Measurements from ENCODE around the gene GADD45G.

The GADD45G gene

GRCh38 chr9:89604729-89605464 is at the start of gene GADD45G:
Gene GADD45G (plus strand): TSS chr9:89605012. CDS start chr9:89605122, 110 bp downstream.
- Histone ChIP-seq H3K4me3 (ENCODE audit: insufficient read length, low read depth) (peak within 1 kb of the TSS; percentile 83), H3K4me1 (ENCODE audit: insufficient read depth, insufficient read length) (peaks cover 6% of the 10 kb centered on the region), H3K27me3 (ENCODE audit: insufficient read depth, insufficient read length) (peaks cover 78% of the 10 kb centered on the region), H3K36me3 (ENCODE audit: insufficient read depth, insufficient read length, low read length) (peaks cover 16% of the 10 kb centered on the region), H3K9me3 (ENCODE audit: insufficient read depth, low read length) (no peaks in the 10 kb centered on the region), H3K9ac (ENCODE audit: insufficient read length, low read depth) (peak within 1 kb of the TSS; percentile 92)
- DNase-seq (ENCODE audit: low read depth, low spot score) = peak; percentile 97
- TF ChIP-seq SUZ12 (IDR thresholded peaks at IDR 0.05; ENCODE audit: extremely low read depth, insufficient read depth, insufficient read length) (no peak), ZNF274 (IDR thresholded peaks at IDR 0.05; ENCODE audit: low read depth, low read length) (no peak), YY1 (IDR thresholded peaks at IDR 0.05; ENCODE audit: insufficient read depth, insufficient read length) (no peak)

- Histone ChIP-seq H3K36me3 (ENCODE audit: insufficient read depth, insufficient read length, low read length) (no peaks in the 10 kb centered on the region), H3K9me3 (ENCODE audit: insufficient read depth, low read length) (peaks cover 6% of the 10 kb centered on the region; the same call in 1 of the 2 replicates), H3K9ac (ENCODE audit: insufficient read length, low read depth) (no peak overlapping the region), H3K4me3 (ENCODE audit: insufficient read length, low read depth) (no peak overlapping the region), H3K4me1 (ENCODE audit: insufficient read depth, insufficient read length) (peaks cover 6% of the 10 kb centered on the region), H3K27me3 (ENCODE audit: insufficient read depth, insufficient read length) (no peaks in the 10 kb centered on the region)
- no peak for DNase-seq (ENCODE audit: low read depth, low spot score)
- no peak for TF ChIP-seq ZNF274 (IDR thresholded peaks at IDR 0.05; ENCODE audit: low read depth, low read length)
- no peak for TF ChIP-seq YY1 (IDR thresholded peaks at IDR 0.05; ENCODE audit: insufficient read depth, insufficient read length)
- TF ChIP-seq SUZ12 (IDR thresholded peaks at IDR 0.05; ENCODE audit: extremely low read depth, insufficient read depth, insufficient read length) = no peak
These were observed 49.8 kb upstream of the GADD45G start for GRCh38 chr9:89555036-89555415.

GRCh38 chr9:89555451-89556375 is 49.1 kb upstream of the GADD45G start:
- H3K4me1 ChIP-seq (ENCODE audit: insufficient read depth, insufficient read length) = peaks cover 6% of the 10 kb centered on the region
- no peaks in the 10 kb centered on the region for H3K9me3 ChIP-seq (ENCODE audit: insufficient read depth, low read length)
- no peak overlapping the region for H3K4me3 ChIP-seq (ENCODE audit: insufficient read length, low read depth)
- no peak for TF ChIP-seq SUZ12 (IDR thresholded peaks at IDR 0.05; ENCODE audit: extremely low read depth, insufficient read depth, insufficient read length)
- no peak for TF ChIP-seq ZNF274 (IDR thresholded peaks at IDR 0.05; ENCODE audit: low read depth, low read length)
- no peak for TF ChIP-seq YY1 (IDR thresholded peaks at IDR 0.05; ENCODE audit: insufficient read depth, insufficient read length)
- DNase-seq (ENCODE audit: low read depth, low spot score) = no peak
- no peak overlapping the region for H3K9ac ChIP-seq (ENCODE audit: insufficient read length, low read depth)
- H3K27me3 ChIP-seq (ENCODE audit: insufficient read depth, insufficient read length) = no peaks in the 10 kb centered on the region
- H3K36me3 ChIP-seq (ENCODE audit: insufficient read depth, insufficient read length, low read length) = no peaks in the 10 kb centered on the region

GRCh38 chr9:89558196-89558899 is 46.5 kb upstream of the GADD45G start:
- no peak for DNase-seq (ENCODE audit: low read depth, low spot score)
- Histone ChIP-seq H3K9me3 (ENCODE audit: insufficient read depth, low read length) (no peaks in the 10 kb centered on the region), H3K36me3 (ENCODE audit: insufficient read depth, insufficient read length, low read length) (no peaks in the 10 kb centered on the region), H3K4me3 (ENCODE audit: insufficient read length, low read depth) (no peak overlapping the region), H3K27me3 (ENCODE audit: insufficient read depth, insufficient read length) (no peaks in the 10 kb centered on the region), H3K4me1 (ENCODE audit: insufficient read depth, insufficient read length) (peaks cover 4% of the 10 kb centered on the region), H3K9ac (ENCODE audit: insufficient read length, low read depth) (no peak overlapping the region)
- no peak for TF ChIP-seq ZNF274 (IDR thresholded peaks at IDR 0.05; ENCODE audit: low read depth, low read length)
- TF ChIP-seq SUZ12 (IDR thresholded peaks at IDR 0.05; ENCODE audit: extremely low read depth, insufficient read depth, insufficient read length) = no peak
- TF ChIP-seq YY1 (IDR thresholded peaks at IDR 0.05; ENCODE audit: insufficient read depth, insufficient read length) = no peak

- Histone ChIP-seq H3K9ac (ENCODE audit: insufficient read length, low read depth) (no peak overlapping the region), H3K9me3 (ENCODE audit: insufficient read depth, low read length) (no peaks in the 10 kb centered on the region), H3K36me3 (ENCODE audit: insufficient read depth, insufficient read length, low read length) (no peaks in the 10 kb centered on the region), H3K4me3 (ENCODE audit: insufficient read length, low read depth) (no peak overlapping the region), H3K4me1 (ENCODE audit: insufficient read depth, insufficient read length) (peaks cover under 1% of the 10 kb centered on the region), H3K27me3 (ENCODE audit: insufficient read depth, insufficient read length) (no peaks in the 10 kb centered on the region)
- TF ChIP-seq YY1 (IDR thresholded peaks at IDR 0.05; ENCODE audit: insufficient read depth, insufficient read length) (no peak), ZNF274 (IDR thresholded peaks at IDR 0.05; ENCODE audit: low read depth, low read length) (no peak), SUZ12 (IDR thresholded peaks at IDR 0.05; ENCODE audit: extremely low read depth, insufficient read depth, insufficient read length) (no peak)
- no peak for DNase-seq (ENCODE audit: low read depth, low spot score)
These were observed 45.9 kb upstream of the GADD45G start for GRCh38 chr9:89558948-89559347.

GRCh38 chr9:89562186-89562814 is 42.5 kb upstream of the GADD45G start:
- Histone ChIP-seq H3K9ac (ENCODE audit: insufficient read length, low read depth) (no peak overlapping the region), H3K9me3 (ENCODE audit: insufficient read depth, low read length) (0 out of 2 replicates have a peak, but pooled peaks cover 3% of the 10 kb centered on the region), H3K27me3 (ENCODE audit: insufficient read depth, insufficient read length) (no peaks in the 10 kb centered on the region), H3K36me3 (ENCODE audit: insufficient read depth, insufficient read length, low read length) (no peaks in the 10 kb centered on the region), H3K4me3 (ENCODE audit: insufficient read length, low read depth) (no peak overlapping the region), H3K4me1 (ENCODE audit: insufficient read depth, insufficient read length) (peaks cover 3% of the 10 kb centered on the region)
- no peak for DNase-seq (ENCODE audit: low read depth, low spot score)
- TF ChIP-seq ZNF274 (IDR thresholded peaks at IDR 0.05; ENCODE audit: low read depth, low read length) = no peak
- TF ChIP-seq YY1 (IDR thresholded peaks at IDR 0.05; ENCODE audit: insufficient read depth, insufficient read length) = no peak
- TF ChIP-seq SUZ12 (IDR thresholded peaks at IDR 0.05; ENCODE audit: extremely low read depth, insufficient read depth, insufficient read length) = no peak
